Stimulated activated CD4-positive, alpha-beta T cell treated with anti-CD3 and anti-CD28 coated beads, TNF-alpha, amount 100 ng/mL, for 4 hours (primary cell): ENCODE measurements around the gene SGK2.
"Not testable (repeated sequence)": the region's sequence is repeated elsewhere in the genome, so short reads cannot be mapped to it uniquely, and the experiment has no call there.

Experiments
- DNase-seq, 3 experiments: peaks; one replicate each; pipeline ENCODE4 v3.0.0-alpha.2; 2020; ENCODE audit warnings: low read depth in 3 of 3

Gene SGK2

GRCh38 chr20:43601960-43602359, 43.1 kb downstream of the SGK2 start:
- DNase-seq = not testable (repeated sequence)

DNA sequence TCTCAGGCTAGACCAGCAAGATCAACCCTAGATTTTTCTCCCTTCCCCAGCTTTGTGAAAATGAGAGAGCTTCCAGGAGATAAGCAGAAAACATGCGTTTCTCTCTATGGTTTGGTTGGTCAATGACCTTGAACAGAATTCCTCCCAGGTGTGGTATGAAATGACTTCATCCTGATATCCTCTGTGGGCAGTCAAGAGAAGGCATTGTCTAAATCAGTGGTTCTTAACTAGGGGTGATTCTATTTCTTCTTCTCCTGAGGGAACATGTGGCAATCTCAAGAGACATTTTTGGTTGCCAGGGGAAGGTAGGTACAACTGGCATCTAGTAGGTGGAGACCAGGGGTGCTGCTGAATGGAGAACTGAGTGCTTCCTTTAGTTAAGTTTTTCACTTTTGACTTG, 44.3 kb downstream of the SGK2 start:
- DNase-seq = no peak

GRCh38 chr20:43605715-43606114, 46.9 kb downstream of the SGK2 start:
- no peak for DNase-seq

DNA sequence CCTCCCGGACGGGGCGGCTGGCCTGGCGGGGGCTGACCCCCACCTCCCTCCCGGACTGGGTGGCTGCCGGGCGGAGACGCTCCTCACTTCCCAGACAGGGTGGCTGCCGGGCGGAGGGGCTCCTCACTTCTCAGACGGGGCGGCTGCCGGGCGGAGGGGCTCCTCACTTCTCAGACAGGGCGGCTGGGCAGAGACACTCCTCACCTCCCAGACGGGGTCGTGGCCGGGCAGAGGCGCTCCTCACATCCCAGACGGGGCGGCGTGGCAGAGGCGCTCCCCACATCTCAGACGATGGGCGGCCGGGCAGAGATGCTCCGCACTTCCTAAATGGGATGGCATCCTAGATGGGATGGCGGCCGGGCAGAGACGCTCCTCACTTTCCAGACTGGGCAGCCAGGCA, 48.5 kb downstream of the SGK2 start:
- not testable (repeated sequence) for DNase-seq

- DNase-seq = no peak
Observed at GRCh38 chr20:43631598-43631997, 72.8 kb downstream of the SGK2 start.
